ENCODE measurements around the gene PTPN20. TPM values are rescaled to one million over a fixed set of nuclear protein-coding genes. Genes with fewer than 3 reads are reported as not detected.
"Not testable (repeated sequence)": the region's sequence is repeated elsewhere in the genome, so short reads cannot be mapped to it uniquely, and the experiment has no call there.

The PTPN20 gene
- total and polyA plus RNA-seq, 2 donors from 2014 or later, result 1.9 to 2.6 TPM

DNA sequence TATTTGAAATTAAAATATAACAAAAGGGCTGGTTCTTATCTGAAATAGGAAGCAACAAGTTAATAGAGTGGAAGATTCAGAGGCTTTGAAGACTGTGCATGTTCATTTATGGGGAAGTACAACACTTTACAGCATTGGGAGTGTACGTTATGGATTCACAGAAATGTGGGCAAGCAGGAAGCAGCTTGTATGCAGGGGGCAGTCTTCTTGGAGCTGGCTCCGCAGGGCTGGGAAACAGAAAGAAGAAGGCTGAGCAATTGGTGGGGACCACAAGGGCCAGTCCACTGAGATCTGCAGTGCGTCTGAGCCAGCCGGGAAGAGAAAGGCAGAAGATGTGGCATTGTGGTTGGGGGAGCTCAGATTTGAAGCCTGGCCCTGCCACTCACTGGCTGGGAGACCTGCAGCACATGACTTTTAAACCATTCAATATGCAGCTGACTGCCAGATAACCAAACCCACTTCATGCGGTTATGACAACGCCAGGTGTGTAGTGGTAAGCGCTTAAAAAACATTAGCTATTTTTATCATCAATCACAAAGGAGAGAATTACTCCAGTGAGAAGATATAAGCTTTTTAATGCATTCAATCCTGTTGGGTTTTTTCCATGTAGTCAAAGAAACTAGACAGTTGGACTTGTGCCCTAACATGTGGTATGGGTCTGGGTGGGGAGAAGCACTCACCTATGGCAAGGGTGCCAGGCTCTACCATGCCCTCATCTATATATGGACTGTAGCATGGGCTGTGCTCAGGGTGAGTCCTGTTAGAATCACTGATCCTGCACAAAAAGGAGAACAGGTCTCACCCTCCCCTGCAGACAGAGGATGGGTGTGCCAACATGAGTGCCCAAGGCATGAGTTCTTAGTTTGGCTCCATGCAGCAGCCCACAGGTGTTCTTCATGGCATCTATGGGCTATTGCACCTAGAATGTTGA, 14.2 kb upstream of the PTPN20 start:
- FAIRE-seq; H3K27me3 ChIP-seq (ENCODE audit: control insufficient read depth, insufficient read depth, low read length); H3K4me1 ChIP-seq (ENCODE audit: control insufficient read depth in 2 of 3, insufficient read depth in 2 of 3, low read depth in 1 of 3, low read length in 3 of 3); H3K36me3 ChIP-seq (ENCODE audit: control insufficient read depth in 2 of 3, insufficient read depth in 3 of 3, low read length in 3 of 3); intact Hi-C loops (cut with DNase I); H3K9ac ChIP-seq (ENCODE audit: low read length in 3 of 3); H3K27ac ChIP-seq (ENCODE audit: low read depth in 2 of 2, low read length in 2 of 2); H3K4me3 ChIP-seq (ENCODE audit: low read length in 3 of 3); H3K9me3 ChIP-seq (ENCODE audit: control insufficient read depth in 2 of 3, insufficient read depth in 1 of 3, low read length in 3 of 3); DNase-seq: not testable (repeated sequence)

DNA sequence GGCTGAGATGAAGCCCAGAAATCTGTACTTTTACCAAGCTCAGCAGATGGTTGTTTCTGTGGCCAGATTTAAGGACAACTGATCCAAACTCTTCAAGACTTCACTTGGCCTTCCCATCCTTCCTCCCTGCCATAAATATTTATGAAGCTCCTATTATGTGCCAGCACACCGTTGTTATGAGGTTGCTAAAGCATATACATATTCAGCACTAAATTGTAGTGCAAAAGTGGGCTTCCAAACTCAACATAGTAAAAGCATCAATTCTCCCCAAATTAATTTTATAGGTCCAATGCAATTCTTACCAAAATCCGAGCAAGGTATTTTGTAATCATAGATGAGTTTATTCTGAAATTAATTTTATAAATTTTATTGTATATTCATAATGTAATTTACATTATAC, 10.0 kb upstream of the PTPN20 start:
- H3K27me3 ChIP-seq (ENCODE audit: control insufficient read depth, insufficient read depth, low read length); H3K4me1 ChIP-seq (ENCODE audit: control insufficient read depth in 2 of 3, insufficient read depth in 2 of 3, low read depth in 1 of 3, low read length in 3 of 3); H3K9ac ChIP-seq (ENCODE audit: low read length in 3 of 3); H3K27ac ChIP-seq (ENCODE audit: low read depth in 2 of 2, low read length in 2 of 2); H3K36me3 ChIP-seq (ENCODE audit: control insufficient read depth in 2 of 3, insufficient read depth in 3 of 3, low read length in 3 of 3); FAIRE-seq; H3K9me3 ChIP-seq (ENCODE audit: control insufficient read depth in 2 of 3, insufficient read depth in 1 of 3, low read length in 3 of 3); DNase-seq; H3K4me3 ChIP-seq (ENCODE audit: low read length in 3 of 3); intact Hi-C loops (cut with DNase I): not testable (repeated sequence)

DNA sequence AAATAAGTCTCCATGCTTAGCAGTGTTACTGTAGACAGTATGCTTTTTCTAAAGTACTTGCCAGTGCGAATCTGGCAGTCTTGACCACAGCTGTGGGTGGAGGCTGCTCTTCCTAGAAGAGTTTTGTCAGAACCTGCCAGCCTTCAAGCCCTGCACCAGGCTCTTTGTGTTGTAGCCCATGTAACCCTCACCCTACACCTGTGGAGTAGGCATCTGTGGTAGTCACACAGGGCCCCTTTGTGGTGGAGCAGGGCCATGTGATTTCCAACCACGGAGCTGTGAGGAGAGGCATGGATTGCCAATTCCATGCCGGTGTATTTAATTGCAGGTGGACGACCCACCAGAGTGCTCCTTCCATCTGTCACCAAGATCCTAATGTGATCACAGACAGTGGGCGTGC, 7.4 kb upstream of the PTPN20 start:
- H3K4me3 ChIP-seq (ENCODE audit: low read length in 3 of 3); H3K27me3 ChIP-seq (ENCODE audit: control insufficient read depth, insufficient read depth, low read length); DNase-seq; FAIRE-seq; H3K4me1 ChIP-seq (ENCODE audit: control insufficient read depth in 2 of 3, insufficient read depth in 2 of 3, low read depth in 1 of 3, low read length in 3 of 3); intact Hi-C loops (cut with DNase I); H3K36me3 ChIP-seq (ENCODE audit: control insufficient read depth in 2 of 3, insufficient read depth in 3 of 3, low read length in 3 of 3); H3K9me3 ChIP-seq (ENCODE audit: control insufficient read depth in 2 of 3, insufficient read depth in 1 of 3, low read length in 3 of 3); H3K9ac ChIP-seq (ENCODE audit: low read length in 3 of 3); H3K27ac ChIP-seq (ENCODE audit: low read depth in 2 of 2, low read length in 2 of 2): not testable (repeated sequence)

DNA sequence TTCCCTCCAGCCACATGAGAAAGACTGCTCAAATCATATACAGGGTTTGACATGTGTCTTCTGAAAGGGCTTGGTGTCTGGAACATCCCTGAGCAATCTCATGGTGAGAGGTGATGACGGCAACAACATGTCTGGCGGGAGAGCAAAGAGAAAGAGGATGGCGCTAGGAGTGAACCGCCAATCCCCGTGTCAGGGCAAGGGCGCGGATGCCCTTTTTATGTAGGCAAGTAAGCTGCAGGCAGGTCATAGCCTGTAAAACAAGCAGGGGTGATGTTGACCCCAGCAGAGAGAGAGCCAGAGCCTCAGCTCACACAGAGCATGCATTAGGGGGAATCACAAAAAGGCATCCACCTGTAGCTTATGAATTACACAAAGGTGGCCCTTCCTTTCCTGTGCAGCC, 4.9 kb upstream of the PTPN20 start:
- intact Hi-C loops (cut with DNase I); H3K27ac ChIP-seq (ENCODE audit: low read depth in 2 of 2, low read length in 2 of 2); FAIRE-seq; H3K4me1 ChIP-seq (ENCODE audit: control insufficient read depth in 2 of 3, insufficient read depth in 2 of 3, low read depth in 1 of 3, low read length in 3 of 3); H3K27me3 ChIP-seq (ENCODE audit: control insufficient read depth, insufficient read depth, low read length); H3K9me3 ChIP-seq (ENCODE audit: control insufficient read depth in 2 of 3, insufficient read depth in 1 of 3, low read length in 3 of 3); H3K4me3 ChIP-seq (ENCODE audit: low read length in 3 of 3); H3K36me3 ChIP-seq (ENCODE audit: control insufficient read depth in 2 of 3, insufficient read depth in 3 of 3, low read length in 3 of 3); DNase-seq; H3K9ac ChIP-seq (ENCODE audit: low read length in 3 of 3): not testable (repeated sequence)

DNA sequence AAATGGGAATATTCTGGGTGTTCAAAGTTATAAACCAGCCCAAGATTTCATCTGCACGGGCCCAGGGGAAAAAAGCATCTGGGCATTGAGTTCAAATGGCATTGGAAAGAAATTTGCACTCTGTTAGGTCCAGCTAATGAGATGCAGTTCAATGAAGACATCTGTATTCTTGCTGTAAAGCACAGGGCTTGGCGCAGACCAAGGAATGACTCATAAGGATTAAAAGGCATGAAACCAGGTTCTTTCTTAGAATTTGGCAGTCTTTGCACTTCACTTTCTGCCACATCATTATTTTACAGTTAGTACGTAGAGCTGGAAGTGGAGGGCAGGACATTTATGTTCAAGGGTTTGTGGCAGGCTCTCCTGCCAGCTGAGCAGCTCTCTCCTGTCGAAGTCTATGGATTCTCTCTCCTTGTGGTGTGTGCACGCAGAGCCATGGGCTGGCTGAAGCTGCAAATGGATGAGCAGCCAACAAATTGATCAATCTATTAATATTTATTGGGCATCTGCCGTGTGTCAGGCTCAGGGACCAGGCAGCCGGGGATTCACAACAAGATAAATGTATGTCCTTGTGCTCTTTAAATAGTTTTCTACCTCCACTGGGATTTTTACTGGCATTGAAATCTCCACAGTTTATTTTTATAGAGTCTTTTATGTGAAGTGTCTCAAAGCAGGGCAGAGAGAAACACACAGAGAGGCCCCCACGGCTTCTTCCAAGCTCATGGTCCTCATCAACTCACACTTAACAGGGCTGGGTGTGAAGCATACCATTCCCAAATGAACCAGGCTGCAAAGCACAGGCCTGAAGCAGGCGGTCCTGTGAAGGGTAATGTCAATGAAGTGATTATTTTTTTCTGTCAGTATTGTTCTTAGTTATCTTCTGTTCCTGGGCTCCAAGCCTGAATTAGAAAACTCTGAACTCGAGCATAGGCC, 3.8 kb upstream of the PTPN20 start:
- H3K36me3 ChIP-seq (ENCODE audit: control insufficient read depth in 2 of 3, insufficient read depth in 3 of 3, low read length in 3 of 3); H3K27ac ChIP-seq (ENCODE audit: low read depth in 2 of 2, low read length in 2 of 2); FAIRE-seq; H3K27me3 ChIP-seq (ENCODE audit: control insufficient read depth, insufficient read depth, low read length); intact Hi-C loops (cut with DNase I); H3K9me3 ChIP-seq (ENCODE audit: control insufficient read depth in 2 of 3, insufficient read depth in 1 of 3, low read length in 3 of 3); H3K4me3 ChIP-seq (ENCODE audit: low read length in 3 of 3); H3K9ac ChIP-seq (ENCODE audit: low read length in 3 of 3); DNase-seq; H3K4me1 ChIP-seq (ENCODE audit: control insufficient read depth in 2 of 3, insufficient read depth in 2 of 3, low read depth in 1 of 3, low read length in 3 of 3): not testable (repeated sequence)

DNA sequence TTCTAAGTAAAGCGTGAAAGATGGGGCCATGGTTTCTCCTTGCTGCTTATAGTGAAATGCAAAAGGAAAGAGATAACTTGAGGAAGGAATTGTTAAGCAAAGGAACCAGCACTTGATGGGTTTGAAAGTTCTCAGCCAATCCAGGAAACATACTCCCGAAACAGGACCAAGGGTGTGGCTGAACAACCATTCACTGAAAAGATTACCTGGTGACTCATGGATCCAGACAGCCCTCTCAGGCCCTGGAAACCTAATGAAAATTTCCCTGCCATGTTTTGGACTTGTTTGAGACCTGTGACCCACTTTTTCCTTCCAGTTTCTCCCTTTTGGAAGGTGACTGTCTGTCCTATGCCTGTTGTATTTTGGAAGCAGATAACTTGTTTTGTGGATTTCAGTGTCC, 11.3 kb downstream of the PTPN20 start:
- H3K4me3 ChIP-seq (ENCODE audit: low read length in 3 of 3); H3K27me3 ChIP-seq (ENCODE audit: control insufficient read depth, insufficient read depth, low read length); H3K36me3 ChIP-seq (ENCODE audit: control insufficient read depth in 2 of 3, insufficient read depth in 3 of 3, low read length in 3 of 3); FAIRE-seq; intact Hi-C loops (cut with DNase I); H3K9me3 ChIP-seq (ENCODE audit: control insufficient read depth in 2 of 3, insufficient read depth in 1 of 3, low read length in 3 of 3); DNase-seq; H3K4me1 ChIP-seq (ENCODE audit: control insufficient read depth in 2 of 3, insufficient read depth in 2 of 3, low read depth in 1 of 3, low read length in 3 of 3); H3K9ac ChIP-seq (ENCODE audit: low read length in 3 of 3); H3K27ac ChIP-seq (ENCODE audit: low read depth in 2 of 2, low read length in 2 of 2): not testable (repeated sequence)

DNA sequence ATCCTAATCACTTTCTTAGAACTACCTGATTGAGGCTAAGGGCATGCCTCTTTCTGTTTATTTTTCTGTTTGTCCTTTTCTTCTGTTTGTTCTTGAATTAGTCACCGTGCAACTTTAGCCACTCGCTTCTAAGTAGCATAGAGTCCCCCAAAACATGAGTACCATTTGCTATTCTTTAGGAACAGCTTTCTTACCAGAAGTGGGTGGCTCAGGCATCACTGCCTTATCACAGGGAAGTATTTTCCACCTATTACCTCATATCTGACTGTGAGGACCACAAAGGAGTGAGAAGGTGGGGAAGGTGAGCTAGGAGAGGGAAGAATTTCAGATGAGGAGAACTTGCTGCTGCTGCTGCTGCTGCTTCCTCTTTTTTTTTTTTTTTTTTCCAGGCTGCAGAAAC, 13.9 kb downstream of the PTPN20 start:
- H3K4me3 ChIP-seq (ENCODE audit: low read length in 3 of 3); H3K27me3 ChIP-seq (ENCODE audit: control insufficient read depth, insufficient read depth, low read length); H3K9me3 ChIP-seq (ENCODE audit: control insufficient read depth in 2 of 3, insufficient read depth in 1 of 3, low read length in 3 of 3); H3K9ac ChIP-seq (ENCODE audit: low read length in 3 of 3); intact Hi-C loops (cut with DNase I); DNase-seq; H3K27ac ChIP-seq (ENCODE audit: low read depth in 2 of 2, low read length in 2 of 2); H3K36me3 ChIP-seq (ENCODE audit: control insufficient read depth in 2 of 3, insufficient read depth in 3 of 3, low read length in 3 of 3); FAIRE-seq; H3K4me1 ChIP-seq (ENCODE audit: control insufficient read depth in 2 of 3, insufficient read depth in 2 of 3, low read depth in 1 of 3, low read length in 3 of 3): not testable (repeated sequence)

DNA sequence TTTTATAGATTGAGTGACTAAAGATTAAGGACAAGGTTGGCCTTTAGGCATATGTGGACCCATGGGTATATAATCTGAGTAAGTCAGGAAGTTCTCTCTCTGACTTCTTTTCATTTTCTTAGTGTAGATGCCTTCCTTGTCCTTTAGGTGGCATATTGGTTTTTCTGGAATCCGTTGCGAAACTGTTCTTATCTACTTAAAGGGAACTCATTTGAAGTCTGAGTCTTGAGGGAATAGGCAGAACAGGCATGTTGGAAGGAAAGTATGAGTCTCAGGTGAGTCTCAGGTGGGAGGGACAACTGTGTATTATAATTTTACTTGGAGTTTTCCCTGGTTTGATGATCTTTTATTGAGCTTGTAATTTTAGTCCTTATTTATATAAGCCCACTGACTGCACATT, 14.6 kb downstream of the PTPN20 start:
- H3K36me3 ChIP-seq (ENCODE audit: control insufficient read depth in 2 of 3, insufficient read depth in 3 of 3, low read length in 3 of 3); FAIRE-seq; H3K27ac ChIP-seq (ENCODE audit: low read depth in 2 of 2, low read length in 2 of 2); H3K4me3 ChIP-seq (ENCODE audit: low read length in 3 of 3); H3K9me3 ChIP-seq (ENCODE audit: control insufficient read depth in 2 of 3, insufficient read depth in 1 of 3, low read length in 3 of 3); H3K9ac ChIP-seq (ENCODE audit: low read length in 3 of 3); DNase-seq; H3K4me1 ChIP-seq (ENCODE audit: control insufficient read depth in 2 of 3, insufficient read depth in 2 of 3, low read depth in 1 of 3, low read length in 3 of 3); H3K27me3 ChIP-seq (ENCODE audit: control insufficient read depth, insufficient read depth, low read length); intact Hi-C loops (cut with DNase I): not testable (repeated sequence)

Data from kidney (tissue), 11 donors.